Skin of body (tissue), 2 donors: Measurements from ENCODE around the gene MND1. TPM values are rescaled to one million over a fixed set of nuclear protein-coding genes. Genes with fewer than 3 reads are reported as not detected.

Experiments used
- DNase-seq: peaks from one replicate; lab custom pipeline; 2025; lab: John Stamatoyannopoulos, UW
- total RNA-seq: library from RNA; depleted of rRNA; stranded (reverse); fragments of >200 nt; gene quantifications from one replicate; pipeline ENCODE4 v1.2.3, GENCODE V29; 2014

The MND1 gene
- total RNA-seq, 1 donor from 2014 or later, result 5.7 TPM

DNA sequence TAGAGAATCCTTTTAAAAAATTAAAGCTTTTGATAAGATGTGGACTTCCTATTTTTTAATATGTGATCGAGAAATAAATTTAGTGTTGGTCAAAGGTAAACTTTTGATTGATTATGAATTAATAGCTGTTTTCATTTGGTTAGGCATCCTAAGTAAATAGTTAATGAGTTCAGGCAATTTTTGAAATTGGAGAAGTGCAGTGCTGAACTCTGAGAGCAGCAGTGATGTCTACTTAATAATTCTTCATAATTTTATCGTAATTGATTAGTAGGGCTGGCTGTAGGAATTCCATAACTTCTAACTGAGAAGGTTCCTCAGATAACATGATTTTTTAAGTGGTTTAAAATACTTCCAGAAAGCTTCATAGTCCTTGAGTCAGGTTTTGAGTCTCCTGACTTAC is 1.5 kb downstream of the MND1 start:
- no peak for DNase-seq

DNA sequence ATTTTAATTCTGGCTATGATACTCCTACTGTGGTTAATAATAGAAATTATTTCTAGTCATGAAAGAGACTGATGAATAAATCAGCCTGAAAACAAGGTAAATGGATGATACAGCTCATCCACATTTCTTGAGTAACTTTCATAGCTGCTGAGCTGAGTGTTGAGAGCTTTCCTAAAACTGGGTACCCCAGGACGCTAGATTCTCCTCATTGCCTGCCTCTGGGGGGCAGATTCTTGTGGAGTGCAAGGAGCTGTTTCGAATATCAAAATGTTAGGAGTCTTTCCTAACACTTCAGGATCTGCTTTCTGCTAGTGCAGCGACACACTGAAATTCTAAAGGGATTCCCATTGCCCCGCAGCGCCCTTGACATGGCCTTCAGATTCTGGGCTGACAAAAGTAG is 2.1 kb downstream of the MND1 start:
- no peak for DNase-seq

DNA sequence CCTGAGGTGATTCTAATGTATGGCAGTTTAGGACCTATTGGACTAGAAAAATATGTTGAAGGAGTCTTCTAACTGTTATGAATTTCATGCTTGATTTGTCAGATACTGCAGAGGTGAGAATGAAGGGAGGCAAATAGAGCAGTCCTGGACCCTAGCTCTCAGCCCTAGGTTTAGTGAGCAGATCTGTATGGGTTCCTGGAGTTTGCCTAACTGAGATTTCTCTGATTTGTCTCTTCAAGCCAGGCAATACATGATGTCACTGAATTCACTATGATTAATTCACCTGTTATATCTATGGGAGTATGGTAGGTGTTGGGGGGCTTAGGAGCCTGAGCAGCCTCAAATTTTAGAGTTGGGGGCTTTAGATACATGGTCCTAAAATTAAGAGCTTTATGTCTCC is 2.6 kb downstream of the MND1 start:
- DNase-seq, result no peak

DNA sequence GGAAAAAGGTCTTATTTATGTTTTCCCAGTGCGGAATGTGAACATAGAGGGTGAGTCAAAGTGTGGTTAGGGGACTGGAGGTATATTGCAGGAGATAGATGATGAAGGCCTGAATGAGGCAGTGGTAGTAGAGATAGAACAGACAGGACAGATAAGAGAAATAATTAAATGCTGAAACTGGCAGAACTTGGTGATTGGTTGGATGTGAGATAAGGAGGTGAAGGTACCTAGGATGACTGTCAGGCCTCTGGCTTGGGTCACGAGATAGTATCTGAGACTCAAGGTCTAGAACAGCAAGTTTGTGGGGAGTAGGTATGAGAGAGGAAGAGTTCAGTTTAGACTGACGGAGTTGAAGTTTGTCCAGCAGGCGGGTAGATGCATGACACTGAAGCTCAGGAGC is 3.5 kb downstream of the MND1 start:
- DNase-seq, result no peak

DNA sequence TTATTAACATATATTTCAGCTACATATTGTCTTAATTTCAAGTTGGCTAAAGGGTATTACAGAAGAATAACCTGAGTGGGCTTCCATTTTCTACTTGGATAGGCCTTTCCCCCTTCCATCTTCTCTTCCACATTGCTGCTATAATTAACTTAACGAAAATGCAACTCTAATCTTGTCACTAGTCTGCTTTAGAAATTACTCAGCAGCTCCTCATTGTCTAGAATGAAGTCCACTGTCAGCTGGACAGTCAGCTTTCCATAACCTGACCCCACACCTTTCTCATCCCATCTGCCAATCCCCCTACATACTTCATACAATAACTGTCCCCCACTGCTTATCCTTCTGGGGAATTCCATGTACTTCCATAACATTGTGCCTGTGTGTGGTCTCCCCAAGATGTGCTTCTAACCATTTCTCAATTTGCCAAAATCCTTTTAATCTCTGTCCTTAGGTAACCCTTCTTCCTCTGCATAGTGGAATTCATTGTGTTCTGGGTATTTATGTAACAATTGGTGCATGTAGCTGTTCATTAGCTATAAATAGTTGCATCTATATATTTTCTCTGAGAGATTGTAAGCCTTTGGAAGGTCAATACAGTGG is 4.8 kb downstream of the MND1 start:
- no peak for DNase-seq

DNA sequence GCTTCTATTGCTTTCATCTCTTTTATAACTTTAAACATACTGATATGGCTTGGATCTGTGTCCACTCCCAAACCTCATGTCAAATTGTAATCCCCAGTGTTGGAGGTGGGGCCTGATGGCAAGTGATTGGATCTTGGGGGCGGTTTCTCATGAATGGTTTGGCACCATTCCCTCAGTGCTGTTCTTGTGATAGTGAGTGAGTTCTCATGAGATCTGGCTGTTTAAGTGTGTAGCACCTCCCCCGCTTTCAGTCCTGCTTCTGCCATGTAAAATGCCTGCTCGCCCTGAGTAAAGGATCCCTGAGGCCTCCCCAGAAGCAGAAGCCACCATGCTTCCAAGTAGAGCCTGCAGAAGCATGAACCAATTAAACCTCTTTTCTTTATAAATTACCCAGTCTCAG is 17.7 kb downstream of the MND1 start:
- no peak for DNase-seq

DNA sequence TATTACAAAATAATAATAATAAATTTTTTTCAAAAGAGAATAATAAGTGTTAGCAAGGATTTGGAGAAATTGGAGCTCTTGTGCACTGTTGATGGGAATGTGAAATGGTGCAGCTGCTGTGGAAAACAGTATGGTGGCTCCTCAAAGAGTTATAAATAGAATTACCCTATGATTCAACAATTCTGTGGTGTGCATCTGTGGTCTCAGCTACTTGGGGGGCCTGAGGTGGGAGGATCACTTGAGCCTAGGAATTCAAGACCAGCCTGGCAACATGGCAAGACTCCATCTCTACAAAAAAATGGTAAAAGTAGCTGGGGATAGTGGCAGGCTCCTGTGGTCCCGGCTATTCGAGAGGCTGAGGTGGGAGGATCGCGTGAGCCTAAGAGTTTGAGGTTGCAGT is 19.6 kb downstream of the MND1 start:
- DNase-seq, result no peak

DNA sequence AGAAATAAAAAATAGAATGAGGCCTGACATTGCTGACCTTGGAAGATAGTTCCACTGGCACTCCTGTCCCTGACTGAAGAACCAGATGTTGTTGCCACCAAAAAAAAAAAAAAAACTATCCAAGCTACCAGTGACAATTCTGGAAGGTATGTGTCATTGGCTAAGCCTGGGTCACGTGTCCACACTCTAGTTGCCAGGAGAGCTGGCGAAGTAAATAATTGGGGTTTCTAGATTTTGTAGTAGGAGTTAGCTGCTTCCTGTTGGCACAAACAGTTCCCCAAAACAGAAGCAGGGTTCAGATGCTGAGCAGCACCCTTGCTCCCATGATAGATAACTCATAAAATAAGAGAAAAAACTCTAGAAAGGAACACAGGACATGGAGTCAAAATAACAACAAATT is 20.5 kb downstream of the MND1 start:
- DNase-seq, result no peak

DNA sequence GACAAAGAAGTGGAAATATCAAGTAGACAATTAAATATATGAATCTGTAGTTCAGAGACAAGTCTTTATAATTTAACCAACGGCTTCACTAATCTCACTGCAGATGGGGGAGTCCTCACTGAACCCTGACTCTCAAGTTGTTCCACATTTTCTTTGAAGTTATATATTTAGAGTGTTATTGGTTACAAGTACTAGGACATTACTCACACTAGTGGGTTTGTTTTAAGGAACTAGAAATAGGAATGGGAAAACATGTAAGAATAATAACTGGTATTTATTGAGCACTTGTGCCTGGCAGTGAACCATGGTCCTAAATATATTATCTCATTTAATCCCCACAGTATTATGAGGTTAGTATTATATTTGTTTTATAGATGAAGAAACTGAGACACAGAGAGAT is 22.0 kb downstream of the MND1 start:
- DNase-seq, result no peak

DNA sequence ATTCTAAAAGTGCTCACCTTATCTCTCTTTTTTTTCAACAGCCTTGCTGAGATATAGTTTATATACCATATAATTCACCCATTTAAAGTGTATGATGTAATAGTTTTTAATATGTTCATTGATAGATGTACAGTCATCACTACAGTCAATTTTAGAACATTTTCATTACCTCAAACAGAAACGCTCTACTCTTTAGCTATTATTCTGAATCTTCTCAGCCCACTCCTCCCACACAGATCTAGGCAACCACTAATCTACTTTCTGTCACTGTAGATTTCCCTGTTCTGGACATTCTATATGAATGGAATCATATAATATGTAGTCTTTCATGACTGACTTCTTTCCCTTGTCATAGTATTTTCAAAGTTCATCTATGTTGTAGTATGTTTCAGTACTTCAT is 22.6 kb downstream of the MND1 start:
- DNase-seq, result no peak

DNA sequence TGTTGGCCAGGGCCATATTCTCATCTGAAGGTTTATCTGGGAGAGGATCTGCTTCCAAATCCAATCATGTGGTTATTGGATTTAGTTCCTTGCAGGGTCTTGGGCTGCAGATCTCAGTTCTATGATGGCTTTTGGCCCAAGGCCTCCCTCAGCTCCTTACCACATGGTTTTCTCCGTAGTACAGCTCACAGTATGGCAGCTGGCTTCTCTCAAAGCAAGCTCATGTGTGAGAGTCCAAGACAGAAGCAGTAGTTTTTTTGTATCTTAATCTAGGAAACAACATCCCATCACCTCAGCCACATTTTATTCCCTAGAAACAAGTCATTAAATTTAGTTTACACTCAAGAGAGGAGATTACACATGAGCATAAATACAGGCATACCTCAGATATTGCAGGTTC is 24.5 kb downstream of the MND1 start:
- no peak for DNase-seq

DNA sequence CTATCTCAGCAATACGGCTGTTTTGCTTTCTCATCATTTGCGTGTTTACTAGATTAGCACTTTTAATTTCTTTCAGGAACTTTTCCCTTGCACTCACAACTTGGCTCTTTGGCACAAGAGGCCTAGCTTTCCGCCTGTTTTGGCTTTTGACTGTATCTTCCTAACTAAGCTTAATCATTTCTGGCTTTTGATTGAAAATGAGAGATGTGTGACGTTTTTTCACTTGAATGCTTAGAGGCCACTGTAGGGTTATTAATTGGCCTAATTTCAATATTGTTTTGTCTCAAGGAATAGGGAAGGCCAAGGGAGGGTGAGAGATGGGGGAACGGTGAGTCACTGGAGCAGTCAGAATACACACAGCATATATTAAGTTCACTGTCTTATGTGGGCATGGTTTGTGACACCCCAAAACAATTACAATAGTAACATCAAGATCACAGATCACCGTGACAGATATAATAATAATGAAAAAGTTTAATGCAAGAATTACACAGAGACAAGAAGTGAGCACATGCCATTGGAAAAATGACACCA is 27.3 kb downstream of the MND1 start:
- DNase-seq, result no peak

DNA sequence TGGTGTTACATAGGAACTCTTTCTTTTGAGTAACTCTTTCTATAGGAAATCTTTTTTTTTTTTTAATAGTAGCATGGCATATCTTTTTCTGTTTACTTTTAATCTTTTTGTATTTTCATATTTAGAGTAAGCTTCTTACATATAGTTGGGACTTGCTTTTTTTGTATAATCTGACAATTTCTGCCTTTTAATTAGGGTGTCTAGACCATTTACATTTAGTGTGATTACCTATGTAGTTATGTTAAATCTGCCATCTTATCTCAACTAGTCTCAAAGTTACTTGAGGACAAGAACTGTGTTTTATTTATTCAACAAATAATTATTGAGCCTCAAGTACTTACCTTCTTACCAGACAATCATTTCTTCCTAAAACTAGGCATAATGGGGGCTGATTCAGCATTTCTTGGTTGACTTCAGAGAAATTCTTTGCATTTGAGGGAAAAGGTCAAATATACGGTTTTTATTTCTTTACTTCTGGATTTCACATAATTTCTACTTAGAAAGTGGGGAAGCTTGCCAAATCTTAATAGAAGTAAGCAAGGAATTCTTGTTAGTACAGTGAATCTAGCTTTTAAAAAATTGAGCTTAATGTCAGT is 28.6 kb downstream of the MND1 start:
- no peak for DNase-seq

DNA sequence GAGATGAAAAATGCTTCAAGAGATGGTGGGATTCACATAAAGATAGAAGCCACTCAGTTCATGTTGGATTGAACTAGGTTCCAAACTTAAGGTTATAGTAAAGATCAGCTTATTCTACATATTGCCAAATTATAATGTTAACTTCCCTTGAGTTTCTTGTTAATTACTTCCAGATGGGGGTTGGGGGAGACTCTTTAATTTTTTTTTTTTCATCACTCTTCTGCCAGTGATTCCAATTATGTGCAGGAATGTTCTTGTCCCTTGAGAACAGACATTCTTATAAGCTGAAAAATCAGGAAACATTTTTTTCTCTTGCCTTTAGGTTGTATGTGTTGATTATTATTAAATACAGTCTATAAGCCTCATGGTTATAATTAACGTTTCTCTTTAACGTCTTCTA is 30.0 kb downstream of the MND1 start:
- DNase-seq, result peak; percentile 45

DNA sequence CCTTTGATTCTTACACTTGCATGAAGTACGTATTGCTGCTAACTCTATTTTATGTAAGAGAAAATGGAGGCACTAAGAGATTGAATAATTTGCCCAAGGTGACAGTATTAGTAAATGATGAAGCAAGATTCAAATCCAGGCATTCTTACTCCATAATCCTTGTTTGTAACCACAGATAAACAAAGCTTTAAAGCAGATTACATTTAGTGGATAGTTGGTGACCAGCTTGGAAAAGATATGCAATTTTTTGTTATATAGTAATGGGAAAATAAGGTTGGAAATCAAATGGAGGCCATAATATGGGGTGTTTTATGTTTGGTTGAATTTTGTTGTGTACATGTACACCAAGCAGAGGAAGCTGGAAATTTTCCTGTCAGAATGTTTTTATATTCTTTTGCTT is 30.8 kb downstream of the MND1 start:
- DNase-seq, result no peak

DNA sequence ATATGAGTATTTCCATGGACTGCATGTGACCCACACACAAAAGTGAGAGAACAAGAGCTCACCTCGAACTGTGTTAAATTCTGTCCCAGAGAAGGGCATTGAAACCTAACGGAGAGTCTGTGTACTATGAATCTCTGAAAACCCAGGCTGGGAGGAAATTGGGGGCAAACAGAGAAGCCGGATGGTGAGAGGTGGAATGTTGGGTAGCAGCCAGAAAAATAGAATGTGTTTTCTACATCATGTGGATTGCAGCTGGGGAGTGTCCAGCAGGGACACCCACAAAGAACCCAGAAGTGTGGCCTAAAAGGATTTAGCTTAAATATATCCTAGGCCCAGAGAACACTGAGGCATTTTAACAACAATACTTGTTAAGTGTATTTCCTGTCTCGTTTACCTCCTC is 38.6 kb downstream of the MND1 start:
- DNase-seq, result no peak

DNA sequence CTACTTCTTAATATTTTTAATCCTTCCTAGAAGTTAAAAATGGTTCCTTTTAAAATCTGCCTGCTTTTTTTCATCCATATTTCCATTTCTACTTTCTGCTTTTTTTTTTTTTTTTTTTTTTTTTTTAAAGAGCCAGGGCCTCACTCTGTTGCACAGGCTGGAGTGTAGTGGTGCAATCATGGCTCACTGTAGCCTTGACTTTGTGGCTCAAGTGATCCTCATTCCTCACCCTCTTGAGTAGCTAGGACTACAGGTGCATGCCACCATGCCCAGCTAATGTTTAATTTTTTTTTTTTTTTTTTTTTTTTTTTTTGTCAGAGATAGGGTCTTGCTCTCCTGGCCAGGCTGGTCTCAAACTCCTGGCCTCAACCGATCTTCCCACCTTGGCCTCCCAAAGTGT is 39.7 kb downstream of the MND1 start:
- no peak for DNase-seq

DNA sequence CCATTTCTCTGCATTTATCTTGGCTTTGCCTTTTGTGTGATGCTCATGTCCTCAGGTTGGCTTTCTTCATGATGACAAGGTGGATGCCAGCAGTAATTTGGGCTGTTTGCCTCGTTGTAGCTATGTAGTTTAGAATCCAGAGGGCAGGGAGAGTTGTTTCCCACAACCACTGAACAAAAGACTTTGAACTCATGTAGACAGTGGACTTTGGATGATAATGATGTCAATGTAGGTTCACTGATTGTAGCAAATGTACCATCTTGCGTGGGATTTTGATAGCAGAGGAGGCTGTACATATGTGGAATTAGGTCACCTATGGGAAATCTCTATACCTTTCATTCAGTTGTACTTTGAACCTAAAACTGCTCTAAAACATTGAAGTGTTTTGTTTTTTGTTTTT is 41.3 kb downstream of the MND1 start:
- no peak for DNase-seq

DNA sequence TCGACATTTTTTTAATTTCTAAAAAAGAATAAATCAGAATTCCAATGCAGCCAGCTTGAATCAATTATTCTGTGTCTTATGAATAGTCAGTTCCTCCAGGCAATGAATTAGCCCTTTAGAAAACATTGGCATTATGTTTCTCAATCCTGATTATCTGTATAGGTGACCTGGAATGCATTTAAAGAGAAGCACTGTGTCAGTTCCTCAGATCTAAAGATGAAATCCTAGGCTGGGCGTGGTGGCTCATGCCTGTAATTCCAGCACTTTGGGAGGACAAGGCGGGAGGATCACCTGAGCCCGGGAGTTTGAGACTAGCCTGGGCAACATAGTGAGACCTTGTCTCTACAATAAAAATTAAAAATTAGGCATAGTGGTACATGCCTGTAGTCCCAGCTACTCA is 43.5 kb downstream of the MND1 start:
- no peak for DNase-seq

DNA sequence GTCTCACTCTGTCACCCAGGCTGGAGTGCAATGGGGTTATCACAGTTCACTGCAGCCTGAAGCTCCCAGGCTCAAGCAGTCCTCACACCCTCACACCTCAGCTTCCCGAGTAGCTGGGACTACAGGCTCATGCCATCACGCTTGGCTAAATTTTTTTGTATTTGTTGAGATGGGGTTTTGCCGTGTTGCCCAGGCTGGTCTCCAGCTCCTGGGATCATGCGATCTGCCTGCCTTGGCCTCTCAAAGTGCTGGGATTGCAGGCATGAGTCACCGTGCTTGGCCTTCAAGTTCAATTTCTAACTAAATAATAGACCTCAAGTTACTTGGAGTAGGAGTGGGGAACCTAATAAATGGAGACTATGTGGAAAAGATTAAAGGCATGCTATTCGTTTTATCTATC is 48.9 kb downstream of the MND1 start:
- DNase-seq, result no peak

DNA sequence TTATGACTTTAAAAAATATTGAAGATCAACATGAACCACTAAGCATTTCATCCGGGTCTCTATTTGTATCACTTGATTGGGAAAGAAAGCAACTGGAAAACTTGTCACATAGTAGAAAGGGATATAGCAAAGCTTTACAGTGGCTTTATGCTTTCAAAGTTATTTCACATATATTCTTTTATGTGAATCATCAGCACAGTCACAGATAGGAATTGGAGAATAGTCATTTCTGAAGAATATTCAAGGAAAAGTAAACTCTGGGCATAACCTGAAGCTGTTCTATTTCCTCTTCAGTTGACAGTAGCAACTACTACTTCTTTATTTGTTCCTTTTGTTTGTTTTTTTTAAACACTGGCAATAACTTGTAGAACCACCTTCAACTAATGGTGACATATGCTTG is 50.5 kb downstream of the MND1 start:
- no peak for DNase-seq

DNA sequence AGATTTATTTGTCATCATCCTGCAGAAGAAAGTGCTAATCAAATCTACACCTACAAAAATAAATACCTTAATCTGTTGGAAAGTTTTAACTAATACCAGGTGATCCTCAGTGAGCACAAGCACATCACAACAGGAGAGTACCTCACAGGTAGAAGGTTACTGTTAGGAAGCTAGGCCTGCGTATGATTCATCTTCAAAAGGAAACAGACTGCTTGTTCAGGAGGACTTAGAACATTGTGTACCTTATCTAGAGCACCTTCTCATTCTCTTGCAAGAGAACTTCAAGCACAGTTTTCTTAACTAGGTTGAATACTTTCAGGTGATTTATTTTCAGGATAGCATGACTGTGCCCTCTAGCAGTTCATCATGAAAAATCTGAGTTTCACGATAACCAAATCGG is 54.2 kb downstream of the MND1 start:
- DNase-seq, result no peak

DNA sequence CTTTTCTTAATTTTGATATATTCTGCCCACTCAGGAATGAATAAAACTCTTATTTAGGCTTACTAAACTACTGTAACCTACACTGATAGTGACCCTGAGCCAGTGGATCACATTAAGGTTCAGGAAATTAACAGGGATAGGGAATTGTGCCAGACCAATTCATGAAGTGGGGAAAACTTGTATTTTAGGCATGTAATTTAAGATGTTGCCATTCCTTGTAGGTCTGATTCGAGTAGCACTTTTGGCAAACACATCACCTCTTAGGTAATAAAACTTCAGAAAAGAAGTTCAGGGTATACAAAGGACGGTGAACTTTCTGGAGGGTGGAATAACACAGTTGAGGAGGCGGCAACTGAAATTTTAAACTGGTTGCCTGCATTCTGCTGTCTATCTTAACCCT is 54.9 kb downstream of the MND1 start:
- no peak for DNase-seq

DNA sequence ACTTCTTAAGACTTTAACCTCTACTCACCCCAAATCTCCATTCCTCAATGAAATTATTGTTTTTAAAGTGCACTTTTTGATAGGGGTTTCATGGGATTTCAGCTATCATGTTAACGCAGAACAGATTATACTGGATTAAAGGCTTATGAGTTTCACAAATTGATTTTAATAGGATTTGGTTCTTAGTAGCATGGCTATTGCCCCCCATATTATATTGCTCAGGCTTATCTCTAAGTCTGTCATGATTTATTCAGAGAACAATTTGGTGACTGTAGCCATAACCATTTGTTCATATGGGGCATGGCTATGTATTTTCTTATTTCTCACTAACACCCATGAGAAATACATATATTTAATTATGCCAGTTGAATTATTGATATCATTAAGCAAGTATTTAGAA is 57.0 kb downstream of the MND1 start:
- no peak for DNase-seq
